CD4-positive, alpha-beta T cell treated with Interleukin-15 for 1 hour (primary cell): Measurements from ENCODE around the gene PICK1.
"Not testable (repeated sequence)": the region's sequence is repeated elsewhere in the genome, so short reads cannot be mapped to it uniquely, and the experiment has no call there.

Experiments
- DNase-seq: peaks from one replicate; pipeline ENCODE4 v3.0.0-alpha.2; 2020

The PICK1 gene

GRCh38 chr22:38031491-38031890 lies 25.7 kb upstream of the PICK1 start:
- no peak for DNase-seq

DNA sequence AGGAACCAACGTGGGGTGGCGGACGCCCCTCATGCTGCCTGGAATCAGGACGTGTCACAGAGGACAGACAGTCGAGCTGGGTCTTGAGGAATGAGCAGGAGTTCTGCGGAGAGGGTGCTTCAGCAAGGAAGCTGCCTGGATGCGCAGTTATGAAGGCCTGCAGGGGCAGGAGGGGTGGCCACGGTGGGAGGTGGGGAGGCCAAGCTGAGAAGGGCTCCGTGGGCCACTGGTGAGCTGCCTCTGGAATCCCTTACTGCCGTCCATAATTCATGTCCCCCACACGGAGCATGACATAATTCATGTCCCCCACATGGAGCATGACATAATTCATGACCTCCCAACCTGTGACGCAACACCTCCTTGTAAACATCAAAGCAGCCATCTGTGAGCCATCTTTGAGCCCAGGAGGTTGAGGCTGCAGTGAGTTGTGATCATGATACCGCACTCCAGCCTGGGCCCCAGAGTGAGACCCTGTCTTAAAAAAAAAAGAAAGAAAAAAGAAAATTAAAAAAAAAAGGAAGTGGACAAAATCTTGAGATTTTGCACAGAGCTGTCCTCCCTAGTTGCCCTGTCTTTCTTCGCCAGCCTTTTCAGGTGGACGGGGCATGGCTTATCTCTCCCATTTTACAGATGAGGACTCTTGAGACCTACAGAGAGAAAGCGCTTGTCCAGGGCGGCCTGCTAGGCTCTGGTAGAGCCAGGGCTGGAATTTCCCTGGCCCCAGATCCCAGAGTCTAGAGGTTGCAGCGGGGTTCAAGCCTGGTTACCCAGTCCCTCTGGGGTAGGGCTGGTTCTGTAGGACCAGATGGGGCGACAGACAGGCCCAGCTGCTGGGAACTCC lies 24.3 kb upstream of the PICK1 start:
- DNase-seq, result no peak

DNA sequence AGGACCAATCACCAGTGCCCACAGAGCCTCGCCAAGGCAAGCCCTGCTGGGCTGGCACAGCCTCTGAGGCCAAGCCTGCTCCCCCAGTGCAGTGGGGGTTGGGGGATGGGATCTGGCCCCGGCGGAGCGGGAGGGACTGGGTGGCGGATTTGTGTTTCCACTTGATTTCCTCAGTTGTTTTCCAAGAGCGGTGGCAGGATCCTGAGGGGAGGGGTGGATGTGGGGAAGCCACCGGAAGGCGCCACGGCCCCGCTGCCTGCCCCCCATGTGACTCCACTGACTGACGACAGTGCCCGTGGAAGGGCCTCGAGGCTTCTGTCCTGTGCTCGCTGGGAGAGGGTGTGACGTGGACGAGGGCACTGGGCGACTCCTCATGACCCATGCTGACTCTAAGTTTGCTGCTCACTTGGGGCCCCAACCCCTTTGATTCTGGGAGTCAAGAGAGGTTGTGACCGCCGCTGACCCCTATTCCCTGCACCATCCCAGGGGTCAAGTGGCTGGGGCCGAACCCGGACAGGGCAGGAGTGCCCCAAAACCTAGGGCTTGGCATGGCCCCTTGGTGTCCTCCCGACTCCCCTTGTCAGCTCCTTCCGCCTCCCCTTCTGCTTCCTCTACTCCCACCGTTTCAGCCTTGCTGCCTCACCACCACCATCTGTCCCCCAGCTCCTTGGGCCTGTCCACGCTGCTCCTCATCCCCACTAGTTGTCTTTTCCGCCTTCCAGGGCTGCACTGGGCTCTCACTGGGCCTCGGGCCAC lies 23.5 kb upstream of the PICK1 start:
- no peak for DNase-seq

DNA sequence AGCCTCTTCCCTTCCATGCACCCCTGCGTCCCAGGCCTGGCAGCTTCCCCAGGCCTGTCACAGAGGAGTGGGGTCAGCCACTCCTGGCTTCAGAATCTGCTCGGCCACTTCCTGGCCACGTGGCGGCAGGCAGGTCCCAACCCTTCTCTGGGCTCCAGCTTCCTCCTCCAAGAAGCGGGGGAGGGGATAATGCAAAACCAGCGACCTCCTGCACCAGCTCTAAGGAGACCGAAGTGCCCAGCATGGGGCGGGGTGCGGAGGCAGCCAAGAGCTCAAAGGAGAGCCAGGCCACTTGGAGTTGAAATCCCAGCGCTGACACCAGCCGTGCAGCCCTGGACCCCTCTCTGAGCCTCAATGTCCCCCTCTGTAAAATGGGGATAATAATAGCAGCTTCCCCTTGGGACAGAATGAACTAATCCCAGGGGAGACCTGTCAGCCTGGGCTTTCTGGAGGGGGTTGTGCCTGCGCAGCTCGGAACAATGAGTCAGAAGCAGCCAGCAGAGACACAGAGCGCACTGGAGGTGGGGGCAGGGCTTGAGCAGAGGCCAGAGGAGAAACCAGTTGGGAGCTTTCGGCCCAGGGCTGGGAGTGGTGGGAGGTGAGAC lies 22.8 kb upstream of the PICK1 start:
- no peak for DNase-seq

GRCh38 chr22:38034884-38035529 lies 22.2 kb upstream of the PICK1 start:
- DNase-seq, result no peak

DNA sequence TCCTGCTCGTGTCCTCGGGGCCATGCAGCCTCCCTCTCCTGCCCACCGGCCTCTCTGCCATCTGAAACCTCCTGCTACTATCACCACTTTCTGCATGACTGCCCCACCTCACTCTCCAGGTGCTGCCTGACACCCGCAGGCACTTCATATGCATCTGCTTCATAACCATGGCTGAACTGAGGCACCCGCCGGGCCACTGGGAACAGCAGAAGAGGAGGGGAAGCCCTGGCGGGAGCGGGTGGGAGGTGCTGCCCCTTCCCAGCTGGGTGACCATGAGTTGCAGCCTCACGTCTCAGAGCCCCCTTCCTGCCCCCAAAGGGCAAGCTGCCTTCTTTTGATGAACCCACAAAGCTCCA lies 21.7 kb upstream of the PICK1 start:
- DNase-seq, result no peak

GRCh38 chr22:38036392-38037062 lies 20.7 kb upstream of the PICK1 start:
- no peak for DNase-seq

DNA sequence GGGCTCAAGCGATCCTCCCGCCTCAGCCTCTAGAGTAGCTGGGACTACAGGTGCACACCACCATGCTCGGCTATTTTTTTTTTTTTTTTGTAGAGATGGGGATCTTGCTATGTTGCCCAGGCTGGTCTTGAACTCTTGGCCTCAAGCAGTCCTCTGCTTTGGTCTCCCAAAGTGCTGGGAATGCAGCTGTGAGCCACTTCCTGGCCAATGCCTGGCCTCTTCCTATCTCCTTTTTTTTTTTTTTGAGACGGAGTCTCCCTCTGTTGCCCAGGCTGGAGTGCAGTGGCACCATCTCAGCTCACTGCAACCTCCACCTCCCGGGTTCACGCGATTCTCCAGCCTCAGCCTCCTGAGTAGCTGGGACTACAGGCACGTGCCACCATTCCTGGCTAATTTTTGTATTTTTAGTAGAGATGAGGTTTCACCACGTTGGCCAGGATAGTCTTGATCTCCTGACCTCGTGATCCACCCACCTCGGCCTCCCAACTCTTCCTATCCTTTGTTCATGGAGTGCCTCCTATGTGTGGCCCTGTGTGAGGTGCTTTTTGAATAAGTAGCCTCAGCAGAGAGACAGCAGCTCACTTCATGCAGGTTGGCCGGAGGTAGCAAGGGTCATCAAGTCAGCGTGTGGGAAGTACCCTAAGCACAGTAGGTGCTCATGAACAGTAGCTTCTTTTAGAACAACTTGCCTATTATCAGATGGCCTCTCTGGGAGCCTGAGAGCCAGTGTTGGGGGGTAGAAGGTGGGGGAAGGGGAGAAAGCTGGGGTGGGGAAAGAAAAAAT lies 19.6 kb upstream of the PICK1 start:
- not testable (repeated sequence) for DNase-seq

- DNase-seq, result no peak
Observed at GRCh38 chr22:38038426-38038825, 18.8 kb upstream of the PICK1 start.

GRCh38 chr22:38038890-38039812 lies 18.1 kb upstream of the PICK1 start:
- DNase-seq, result no peak

- DNase-seq, result no peak
Observed at GRCh38 chr22:38040953-38041759, 16.0 kb upstream of the PICK1 start.

DNA sequence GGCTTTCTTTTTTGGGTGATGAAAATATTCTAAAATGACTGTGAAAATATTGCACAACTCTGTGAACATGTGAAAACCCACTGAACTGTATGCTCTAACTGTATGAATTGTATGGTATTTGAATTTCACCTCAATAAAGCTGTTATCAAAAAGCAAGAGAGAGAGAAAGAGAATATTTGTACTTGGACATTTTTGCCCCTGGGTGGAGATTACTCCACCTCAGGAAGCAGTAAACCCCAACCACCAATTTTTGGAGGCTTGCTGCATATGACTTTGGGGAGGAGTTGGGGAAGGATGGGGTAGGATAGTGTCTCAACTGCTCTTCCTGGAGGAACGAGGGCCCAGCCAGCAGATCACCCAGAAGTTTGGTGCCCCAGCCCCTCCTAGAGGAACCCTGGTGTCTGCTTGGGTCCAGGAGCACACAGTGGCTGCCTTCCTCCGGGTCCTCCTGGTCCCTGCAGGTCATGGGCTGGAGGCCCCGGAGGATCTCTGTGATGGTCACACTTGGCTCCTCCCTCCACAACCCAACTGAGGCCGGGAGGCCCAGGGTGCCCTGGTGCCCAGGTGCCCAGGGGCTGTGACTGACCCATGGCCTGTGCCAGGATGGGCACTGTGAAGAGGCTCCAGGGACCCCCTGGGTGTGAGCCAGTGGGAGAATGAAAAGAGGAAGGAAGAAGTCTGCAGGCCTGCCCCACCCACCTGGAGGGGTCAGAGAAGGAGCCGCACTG lies 15.3 kb upstream of the PICK1 start:
- no peak for DNase-seq

GRCh38 chr22:38042488-38042790 lies 14.8 kb upstream of the PICK1 start:
- no peak for DNase-seq

GRCh38 chr22:38043151-38044039 lies 13.8 kb upstream of the PICK1 start:
- no peak for DNase-seq

DNA sequence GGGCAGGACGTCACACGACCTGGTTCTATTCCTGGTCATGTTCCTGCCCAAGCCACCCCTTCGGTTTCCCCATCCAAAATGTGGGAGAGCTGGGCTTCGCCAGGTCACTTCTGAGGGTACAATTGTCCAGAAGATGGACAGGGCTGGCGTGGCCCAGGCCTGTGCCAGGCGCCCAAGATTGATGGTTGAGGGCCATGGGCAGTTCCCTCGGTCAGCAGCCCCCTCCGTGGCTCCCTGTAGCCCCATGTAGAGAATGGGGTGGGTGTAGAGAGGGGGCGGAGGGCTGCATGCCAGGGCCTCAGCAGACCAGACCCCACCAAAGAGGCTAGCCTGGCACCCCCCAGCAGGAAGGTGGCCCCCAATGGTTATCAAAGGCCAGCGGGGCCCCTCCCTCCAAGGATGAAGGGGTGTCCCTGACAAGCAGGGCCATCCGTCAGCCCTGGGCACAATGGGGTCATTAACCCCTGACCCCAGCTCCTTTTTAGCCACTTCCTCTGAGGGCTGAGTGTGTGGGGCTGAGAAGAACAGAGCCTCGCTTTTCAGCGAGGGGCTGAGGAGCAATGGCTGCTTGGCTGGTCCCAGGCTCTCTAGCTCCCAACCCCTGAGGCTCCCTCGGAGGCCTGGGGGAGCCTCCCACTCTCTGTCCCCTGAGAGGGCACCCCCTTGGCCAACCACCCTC lies 11.0 kb upstream of the PICK1 start:
- DNase-seq, result no peak

DNA sequence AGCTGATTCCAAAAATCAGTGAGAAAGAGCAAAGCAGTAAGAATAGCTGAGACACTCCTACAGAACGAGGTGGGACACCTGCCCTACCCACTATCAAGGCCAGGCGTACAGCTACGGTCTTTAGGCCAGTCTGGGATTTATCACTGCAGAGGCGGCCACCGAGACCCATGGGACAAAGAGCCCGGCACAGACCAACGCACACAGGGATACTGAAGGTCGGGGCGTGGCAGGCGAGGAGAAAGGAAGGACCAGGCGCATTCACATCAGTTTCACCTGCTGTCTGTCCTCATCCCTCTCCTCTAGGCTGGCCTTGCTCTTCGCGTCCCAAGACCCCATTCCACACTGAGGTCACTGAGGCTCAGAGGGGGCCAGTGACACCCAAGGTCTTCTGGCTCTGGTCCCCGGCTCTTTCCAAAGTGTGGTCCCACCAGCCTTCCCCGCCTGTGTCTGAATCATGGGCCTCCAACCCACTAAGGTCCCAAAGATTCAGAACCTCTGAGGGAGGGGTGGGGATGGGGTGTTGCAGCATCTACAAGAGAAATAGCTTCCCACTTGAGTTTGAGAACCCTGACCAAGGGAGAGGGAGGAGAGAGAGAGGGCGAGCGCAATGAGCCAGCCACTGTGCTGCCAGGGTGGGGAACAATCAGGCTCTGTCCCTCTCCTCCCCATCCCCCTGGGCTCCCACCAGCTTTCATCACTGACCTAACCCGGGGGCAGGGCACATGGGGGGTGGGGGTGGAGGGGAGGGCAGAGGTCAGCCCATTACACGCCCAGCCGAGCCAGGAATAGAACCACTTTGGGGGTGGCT lies 7.2 kb upstream of the PICK1 start:
- no peak for DNase-seq

- DNase-seq, result no peak
Observed at GRCh38 chr22:38050720-38051119, 6.5 kb upstream of the PICK1 start.
